Activated CD8-positive, alpha-beta memory T cell treated with anti-CD3 and anti-CD28 coated beads for 48 hours (primary cell): ENCODE results near the gene VSX1.

Experiments used
- DNase-seq, 3 experiments: peaks; one replicate each; pipeline ENCODE4 v3.0.0-alpha.2; 2020; ENCODE audit warnings: low read depth in 2 of 3, low spot score in 2 of 3

Gene VSX1

DNA sequence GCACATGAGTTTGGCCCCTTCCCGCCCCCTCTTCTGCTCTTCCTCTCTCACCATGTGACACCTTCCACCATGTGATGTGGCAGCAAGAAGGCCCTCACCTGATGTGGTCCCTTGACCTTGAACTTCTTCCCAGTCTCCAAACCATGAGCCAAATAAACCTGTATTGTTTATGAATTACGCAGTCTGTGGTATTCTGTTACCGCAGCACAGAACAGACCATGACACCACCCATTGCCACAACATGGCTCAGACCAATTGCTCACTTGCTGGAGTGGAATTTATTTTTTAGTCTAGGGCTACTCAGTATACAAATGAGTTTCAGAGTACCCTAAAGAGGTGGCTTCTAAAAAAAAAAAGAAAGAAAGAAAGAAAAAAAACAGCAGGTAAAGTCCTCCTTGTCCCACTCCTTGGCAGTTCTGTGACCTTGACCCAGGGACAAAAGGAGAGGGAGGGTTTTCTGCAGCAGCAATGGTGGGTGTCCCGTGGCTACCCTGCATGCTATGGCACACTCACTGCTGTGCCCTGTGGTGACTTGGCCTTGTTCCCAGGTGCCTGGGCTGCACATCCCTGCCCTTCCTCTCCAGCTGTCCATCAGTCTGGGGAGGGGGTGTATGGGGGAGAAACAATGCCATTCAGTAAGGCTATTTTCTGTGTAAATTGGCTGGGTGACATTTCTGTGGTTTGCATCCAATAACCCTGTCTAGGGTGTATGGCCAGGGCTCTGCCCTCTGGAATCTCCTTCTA, 5.4 kb upstream of the VSX1 start:
- DNase-seq: no peak

DNA sequence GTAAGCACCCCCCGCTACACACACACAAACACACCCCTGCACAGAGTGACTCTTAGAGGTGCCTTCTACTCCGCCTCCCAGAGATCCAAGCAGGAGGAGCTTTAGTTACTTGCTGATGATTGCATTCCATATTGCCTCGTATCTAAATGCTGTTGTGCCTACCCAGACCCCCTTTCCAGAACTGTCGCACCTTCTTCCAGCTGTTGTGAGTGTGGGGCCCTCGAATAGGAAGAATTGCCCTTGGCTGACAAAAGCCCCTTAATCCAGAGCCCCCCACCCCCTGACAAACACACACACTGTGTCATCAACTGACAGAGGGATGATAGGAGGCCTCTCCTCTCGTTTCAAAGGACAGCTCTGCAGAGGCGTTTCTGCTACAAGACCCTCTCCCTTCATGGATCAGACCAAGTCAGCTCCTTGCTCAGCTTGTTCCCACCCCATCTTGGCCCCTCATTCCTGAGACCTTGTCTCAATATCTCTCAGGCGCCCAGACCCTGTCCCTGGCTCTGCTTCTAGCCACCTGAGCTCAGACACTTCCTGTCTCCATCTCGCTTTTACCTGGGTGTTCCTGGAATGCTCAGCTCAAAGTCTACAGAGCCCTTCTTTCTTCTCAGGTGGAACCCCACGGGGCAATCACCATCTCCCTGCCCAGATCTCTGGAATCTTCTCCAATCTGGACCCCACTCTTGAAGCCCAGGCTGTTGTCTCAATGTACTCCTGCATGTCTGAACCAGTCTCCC, 4.0 kb upstream of the VSX1 start:
- DNase-seq: no peak

GRCh38 chr20:25084626-25085187, 2.8 kb upstream of the VSX1 start:
- DNase-seq: no peak

DNA sequence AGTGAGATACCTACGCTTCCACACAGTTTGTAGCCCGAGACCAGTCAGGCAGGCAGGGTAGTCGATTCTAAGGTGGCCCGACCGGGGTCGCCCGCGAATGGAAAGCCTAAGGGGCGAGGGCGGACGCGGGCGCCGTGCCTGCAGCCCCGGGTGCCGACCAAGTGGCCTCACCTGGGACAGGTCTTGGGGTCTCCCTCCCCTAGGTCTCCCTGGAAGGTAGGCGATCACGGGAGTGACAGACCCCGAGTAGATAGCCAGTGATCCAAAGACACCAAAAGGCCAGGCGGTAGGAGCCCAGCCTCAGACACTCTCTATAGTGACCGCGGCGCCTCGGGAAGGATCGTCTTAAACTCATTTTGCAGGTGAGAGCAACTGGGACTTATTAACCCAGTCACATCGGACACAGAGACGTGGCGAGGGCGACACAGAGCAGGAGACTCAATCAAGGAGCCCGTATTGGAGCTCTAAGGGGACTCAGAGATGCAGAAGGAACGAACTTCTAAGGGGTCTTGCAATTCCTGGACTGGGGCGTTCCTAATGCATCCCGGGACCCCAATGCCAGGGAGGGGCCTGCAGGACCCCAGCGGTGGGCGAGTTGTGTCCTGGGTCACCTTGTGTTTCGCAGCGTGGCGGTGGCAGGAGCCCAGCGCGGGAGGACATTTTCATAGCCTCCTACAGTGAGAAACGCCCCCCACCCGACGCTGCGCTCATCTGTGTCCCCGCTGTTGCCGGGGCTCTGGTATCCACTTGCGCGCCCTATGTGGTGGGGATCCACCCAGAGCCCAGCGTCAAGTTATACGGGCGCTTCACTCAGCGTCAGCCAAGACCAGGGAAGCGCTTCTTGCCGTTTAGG, 2.1 kb upstream of the VSX1 start:
- no peak for DNase-seq

DNA sequence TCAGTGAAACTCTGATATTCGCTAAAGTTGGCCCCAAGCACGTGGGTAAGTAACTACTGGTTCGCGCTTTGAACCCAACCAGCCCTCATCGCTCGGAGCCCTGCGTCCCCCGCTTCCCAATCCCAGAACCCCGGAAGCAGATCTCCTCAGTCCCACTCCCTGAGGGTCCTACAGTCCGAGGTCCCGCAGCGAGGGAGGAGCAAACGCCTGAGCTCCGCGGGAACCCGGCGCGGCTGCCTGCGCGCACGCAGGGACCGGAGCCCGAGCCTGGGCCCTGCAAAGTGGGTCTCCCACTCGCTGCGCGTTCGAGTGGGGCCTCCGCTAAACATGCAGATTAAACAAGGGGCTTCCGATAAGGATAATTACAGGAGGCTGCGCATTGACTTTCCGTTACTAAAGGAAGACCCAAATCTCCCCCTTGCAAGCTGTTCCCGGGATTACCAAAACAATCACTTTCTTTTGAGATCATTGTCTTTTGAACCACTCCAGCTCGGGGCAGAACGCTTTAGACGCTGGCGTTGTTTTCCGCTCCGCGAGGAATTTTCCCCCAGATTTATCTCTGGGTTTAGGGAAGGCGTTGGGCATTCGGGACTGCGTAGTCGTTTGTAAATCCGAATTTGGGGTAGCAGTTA, 1.3 kb upstream of the VSX1 start:
- DNase-seq: no peak

DNA sequence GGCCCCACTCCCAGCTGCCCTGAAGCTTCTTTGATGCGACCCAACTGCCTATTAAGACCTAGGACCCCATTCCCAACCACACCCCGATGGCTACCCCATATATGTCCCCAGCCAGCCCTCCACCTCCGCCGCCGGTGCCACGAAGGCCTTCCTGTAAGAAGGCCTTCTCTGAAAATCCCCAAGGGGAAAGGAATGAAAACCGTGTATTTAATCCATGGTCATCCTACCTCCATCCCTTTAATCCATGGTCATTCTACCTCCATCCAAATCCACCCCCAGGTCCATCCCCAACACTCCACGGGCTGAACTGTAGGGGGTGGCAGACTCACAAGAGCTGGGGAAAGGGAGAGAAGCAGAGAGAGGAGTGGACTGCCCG, 545 bp upstream of the VSX1 start:
- DNase-seq: no peak

GRCh38 chr20:25081065-25081729, 744 bp downstream of the VSX1 start:
- no peak for DNase-seq

- no peak for DNase-seq
These were observed 2.8 kb downstream of the VSX1 start for GRCh38 chr20:25079171-25079570.

DNA sequence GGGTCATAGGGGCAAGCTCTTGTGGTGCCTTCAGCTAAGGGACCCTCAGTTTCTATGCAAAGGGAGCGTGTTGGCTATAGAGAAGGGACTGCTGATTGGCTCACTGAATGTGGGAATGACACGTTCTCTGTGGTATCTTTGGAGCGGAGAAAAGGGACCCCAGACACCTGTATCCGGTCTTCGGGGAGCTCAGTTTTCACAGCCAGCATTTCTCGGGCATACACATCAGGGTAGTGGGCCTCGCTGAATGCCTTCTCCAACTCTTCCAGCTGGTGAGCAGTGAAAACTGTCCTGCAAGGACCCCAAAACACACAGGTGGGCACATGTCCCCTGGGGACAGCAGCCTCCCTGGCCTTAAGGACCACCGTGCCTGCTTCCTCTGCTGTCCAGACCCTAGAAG, 3.3 kb downstream of the VSX1 start:
- no peak for DNase-seq

- DNase-seq: no peak
These were observed 4.3 kb downstream of the VSX1 start for GRCh38 chr20:25077610-25078169.

- no peak for DNase-seq
These were observed 5.0 kb downstream of the VSX1 start for GRCh38 chr20:25076731-25077609.

DNA sequence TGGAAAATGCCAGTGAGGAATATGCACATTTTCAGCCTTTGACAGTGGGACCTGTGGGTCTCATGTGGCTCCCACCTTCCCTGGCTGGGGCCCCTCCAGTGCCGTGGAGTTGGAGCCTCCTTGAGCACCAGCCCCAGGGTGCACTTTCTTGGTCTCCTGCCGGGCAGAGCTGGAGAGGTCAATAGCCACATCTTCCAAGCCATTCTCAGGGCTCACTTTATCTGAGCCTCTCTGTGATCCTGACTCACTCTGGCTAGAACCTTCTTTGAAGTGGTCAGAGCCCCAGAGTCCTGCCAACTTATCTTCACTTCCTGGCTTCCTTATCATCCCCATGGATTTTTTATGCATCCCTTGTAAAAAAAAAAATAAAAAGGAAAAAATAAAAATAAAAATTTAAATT, 5.7 kb downstream of the VSX1 start:
- no peak for DNase-seq

DNA sequence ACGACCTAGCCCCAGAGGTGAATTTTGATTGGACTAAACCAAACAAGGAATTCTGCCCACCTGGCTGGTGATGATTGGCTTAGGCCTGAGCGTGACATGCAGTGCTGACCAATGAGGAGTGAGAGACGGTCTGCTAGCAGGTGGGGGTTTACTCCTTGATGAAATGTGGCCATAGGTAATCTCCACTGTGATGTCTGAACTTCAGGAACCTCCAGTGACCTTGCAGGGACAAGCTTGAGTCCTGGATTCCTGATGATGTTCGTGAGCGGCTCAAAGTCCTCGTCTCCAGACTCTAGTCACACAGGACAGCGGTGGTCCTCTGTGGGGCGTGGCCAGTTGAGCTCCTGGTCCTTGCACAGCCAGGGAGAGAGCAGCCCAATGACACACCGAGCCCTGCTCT, 8.4 kb downstream of the VSX1 start:
- DNase-seq: no peak

DNA sequence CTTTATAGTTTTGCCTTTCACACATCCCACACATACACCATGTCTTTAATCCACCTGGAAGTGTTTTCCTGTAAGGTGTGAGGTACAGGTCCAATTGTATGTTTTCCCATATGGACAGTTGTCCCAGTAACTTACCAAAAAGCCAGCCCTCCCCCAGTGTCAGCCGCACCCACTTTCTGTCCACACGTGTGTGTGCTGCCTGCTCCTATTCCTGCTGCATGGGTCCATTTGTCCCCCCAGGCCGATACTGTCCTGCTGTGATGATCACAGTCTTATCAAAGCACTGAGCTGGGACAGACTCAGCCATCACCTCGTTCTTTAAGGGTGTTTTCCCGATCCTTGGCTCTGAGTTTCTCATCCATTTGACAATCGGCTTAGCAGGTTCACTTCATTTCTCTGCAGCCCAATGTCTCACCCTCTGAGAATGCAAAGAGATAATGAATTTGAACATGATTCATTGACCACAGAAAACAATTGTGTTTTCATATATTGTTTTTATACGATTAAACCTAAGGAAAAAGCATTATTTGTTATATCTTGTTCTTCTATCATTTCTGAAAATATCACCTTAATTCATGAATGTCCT, 9.6 kb downstream of the VSX1 start:
- DNase-seq: no peak

DNA sequence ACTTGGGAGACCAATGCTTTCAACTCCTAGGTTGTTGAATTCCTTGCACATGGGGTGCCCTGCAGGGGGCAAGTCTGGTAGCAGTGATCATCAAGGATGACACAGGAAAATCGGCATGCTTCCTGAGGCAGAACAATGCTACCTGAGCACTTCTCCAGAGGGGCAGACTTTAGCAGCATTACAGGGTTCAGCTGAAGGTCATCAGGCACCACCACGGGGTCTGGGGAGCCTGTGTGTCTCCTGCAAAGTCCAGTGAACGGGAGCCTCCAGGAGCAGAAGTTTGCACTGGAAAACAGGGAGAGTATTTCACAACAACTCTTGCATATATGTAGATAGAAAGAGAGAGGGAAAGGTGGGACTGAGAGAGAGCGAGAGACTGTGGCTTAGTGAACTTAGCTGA, 10.2 kb downstream of the VSX1 start:
- DNase-seq: no peak

GRCh38 chr20:25070821-25071473, 11.0 kb downstream of the VSX1 start:
- no peak for DNase-seq

DNA sequence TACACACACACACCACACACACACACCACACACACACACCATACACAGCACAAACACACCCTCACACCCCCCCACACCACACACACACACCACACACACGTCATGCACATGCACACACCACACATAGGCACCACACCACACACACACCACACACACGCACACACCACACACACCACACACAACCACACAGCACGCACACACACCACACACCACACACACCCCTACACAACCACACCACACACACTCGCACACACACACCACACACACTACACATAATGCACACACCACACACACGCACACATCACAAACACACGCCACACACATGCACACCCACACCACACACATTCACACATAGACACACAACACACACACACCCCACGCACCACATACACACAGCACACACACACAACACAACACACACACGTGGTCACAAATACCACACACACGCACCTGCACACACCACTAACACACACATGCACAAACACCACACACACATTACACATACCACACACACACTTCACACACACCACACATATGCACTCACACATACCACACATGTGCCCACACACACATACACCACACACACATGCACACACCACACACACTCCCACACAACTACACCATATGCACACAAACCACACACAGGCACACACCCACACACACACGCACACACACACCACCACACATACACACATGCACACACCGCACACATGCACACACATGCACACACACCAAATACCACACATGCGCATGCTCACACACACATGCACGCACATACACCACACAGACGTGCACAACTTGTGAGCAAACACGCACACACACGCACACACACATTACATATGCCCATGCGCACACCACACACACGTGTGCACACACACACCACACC, 14.6 kb downstream of the VSX1 start:
- no peak for DNase-seq
